Measurements from ENCODE around the gene SUPT3H. TPM values are rescaled to one million over a fixed set of nuclear protein-coding genes. Genes with fewer than 3 reads are reported as not detected.
"Not testable (repeated sequence)": the region's sequence is repeated elsewhere in the genome, so short reads cannot be mapped to it uniquely, and the experiment has no call there.

The SUPT3H gene
- total RNA-seq, 1 donor from 2014 or later = 7.9 TPM

- no peak for DNase-seq
Observed at GRCh38 chr6:45255434-45255833, 122.3 kb downstream of the SUPT3H start.

DNA sequence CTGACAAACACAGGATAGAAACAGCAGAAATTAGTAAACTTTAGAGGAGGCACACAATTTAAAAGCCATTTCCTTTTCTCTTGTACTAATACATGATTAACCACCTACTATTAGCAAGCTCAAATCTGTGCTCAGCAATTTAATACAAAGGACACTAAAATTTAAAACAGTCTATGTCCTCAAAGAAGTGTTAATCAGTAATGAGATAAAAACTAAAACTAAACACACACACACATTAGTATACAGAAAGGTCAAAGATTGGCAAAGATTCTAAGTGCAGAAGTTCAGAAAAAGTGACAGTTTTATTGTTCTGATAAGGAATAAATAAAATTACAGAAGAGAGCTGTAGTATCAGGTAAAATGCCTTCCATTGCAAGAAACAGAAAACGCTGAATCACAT lies 123.5 kb downstream of the SUPT3H start:
- DNase-seq = no peak

- no peak for DNase-seq
Observed at GRCh38 chr6:45253453-45253852, 124.3 kb downstream of the SUPT3H start.

GRCh38 chr6:45231660-45232059 lies 146.1 kb downstream of the SUPT3H start:
- DNase-seq = no peak

DNA sequence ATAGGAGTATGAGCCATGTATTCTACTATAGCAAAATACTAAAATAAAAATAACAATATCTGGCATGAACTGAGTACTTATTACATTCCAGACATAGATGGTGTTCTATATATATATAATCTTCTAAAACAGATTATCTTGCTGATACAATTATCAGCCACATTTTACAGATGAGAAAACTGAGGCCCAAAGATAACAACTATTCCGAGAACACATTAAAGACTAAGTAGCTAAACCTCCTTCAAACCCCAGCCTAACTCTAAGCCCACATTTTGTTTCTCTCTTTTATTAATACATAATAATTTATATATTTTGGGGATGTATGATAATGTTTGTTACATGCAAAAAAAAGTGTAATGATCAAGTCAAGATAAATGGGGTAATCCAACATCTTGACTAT lies 148.3 kb downstream of the SUPT3H start:
- no peak for DNase-seq

GRCh38 chr6:45226081-45226480 lies 151.7 kb downstream of the SUPT3H start:
- DNase-seq = no peak

DNA sequence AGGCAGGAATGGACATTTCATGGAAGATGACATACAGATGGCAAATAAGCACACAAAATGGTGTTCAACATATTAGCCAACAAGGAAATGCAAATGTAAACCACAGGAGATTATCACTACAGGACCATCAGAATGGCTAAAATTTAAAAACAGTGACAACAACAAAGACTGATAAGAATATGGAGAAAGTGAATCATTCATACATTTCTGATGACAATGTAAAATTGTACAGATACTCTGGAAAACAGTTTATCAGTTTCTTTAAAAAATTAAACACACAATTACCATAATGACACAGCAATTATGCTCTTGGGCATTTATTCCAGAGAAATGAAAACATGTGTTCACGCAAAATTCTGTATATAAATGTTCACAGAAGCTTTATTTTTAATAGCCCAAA lies 155.4 kb downstream of the SUPT3H start:
- no peak for DNase-seq

DNA sequence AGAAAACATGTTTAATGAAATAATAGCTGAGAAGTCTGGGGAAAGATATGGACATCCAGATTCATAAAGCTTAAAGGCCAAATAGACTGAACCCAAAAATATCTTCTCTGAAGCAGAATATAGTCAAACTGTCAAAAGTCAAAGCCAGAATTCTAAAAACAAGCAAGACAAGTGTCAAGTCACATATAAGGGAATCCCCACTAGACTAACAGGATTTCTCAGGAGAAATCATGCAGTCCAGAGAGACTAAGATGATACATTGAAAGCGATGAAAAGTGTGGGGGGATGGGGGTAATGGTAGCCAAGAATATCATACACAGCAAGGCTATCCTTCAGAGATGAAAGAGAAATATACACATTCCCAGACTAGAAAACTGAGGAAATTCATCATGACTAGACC lies 162.0 kb downstream of the SUPT3H start:
- DNase-seq = no peak

GRCh38 chr6:45212976-45213375 lies 164.8 kb downstream of the SUPT3H start:
- DNase-seq = no peak

DNA sequence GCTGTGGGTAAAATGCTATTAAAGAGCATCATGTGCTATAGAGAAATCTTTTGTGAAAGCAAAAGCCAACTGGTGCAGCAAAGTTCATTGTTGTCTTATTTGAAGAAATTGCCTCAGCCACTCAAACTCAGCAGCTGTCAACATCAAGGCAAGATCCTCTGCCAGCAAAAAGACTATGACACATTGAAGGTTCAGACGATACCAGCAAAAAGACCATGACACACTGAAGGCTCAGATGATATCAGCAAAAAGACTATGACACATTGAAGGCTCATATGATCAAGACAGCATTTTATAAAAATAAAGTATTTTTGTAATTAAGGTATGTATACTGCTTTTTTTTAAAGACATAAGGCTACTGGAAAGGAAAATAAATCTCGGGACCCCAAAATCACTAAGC lies 168.0 kb downstream of the SUPT3H start:
- no peak for DNase-seq

- DNase-seq = no peak
Observed at GRCh38 chr6:45206793-45207492, 170.8 kb downstream of the SUPT3H start.

DNA sequence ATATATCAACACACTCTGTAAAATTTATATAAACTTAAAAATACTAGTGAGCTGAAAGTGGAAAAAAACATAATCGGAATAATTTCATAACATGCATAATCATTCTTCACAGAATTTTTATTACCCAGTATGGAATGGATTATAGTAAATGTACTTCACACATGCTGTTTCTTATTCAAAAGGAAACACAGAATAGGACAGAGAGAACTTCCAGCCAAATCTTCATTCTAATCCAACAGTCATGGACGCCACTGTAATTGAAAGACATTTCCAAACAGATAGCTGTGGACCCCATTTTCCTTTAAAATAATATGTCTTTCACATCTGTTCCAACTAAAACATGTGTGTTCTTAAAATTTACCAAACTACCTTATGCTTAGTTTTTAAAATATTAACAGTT lies 176.2 kb downstream of the SUPT3H start:
- DNase-seq = no peak

GRCh38 chr6:45200510-45200909 lies 177.2 kb downstream of the SUPT3H start:
- no peak for DNase-seq

GRCh38 chr6:45199554-45199953 lies 178.2 kb downstream of the SUPT3H start:
- no peak for DNase-seq

DNA sequence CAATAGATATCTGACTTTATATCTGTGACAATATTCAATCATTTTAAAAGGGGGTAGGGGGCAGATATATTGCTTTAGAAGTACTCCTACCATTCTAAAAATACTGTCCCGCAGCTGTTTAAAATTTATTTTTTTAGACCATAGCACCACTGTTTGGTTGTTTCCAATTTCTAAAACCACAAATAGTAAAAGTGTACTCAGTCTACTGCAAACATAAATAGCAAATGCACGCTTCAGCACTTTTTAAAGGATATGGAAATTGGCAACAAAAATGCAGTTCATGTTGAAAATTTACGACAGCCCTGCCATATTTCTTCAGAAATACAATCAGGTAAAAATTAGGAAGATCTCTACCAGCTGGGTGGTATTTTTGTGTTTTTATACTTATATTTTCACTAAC lies 181.6 kb downstream of the SUPT3H start:
- peak; percentile 5 for DNase-seq

- no peak for DNase-seq
Observed at GRCh38 chr6:45195137-45195536, 182.6 kb downstream of the SUPT3H start.

- DNase-seq = no peak
Observed at GRCh38 chr6:45192556-45192955, 185.2 kb downstream of the SUPT3H start.

GRCh38 chr6:45191414-45191813 lies 186.3 kb downstream of the SUPT3H start:
- no peak for DNase-seq

GRCh38 chr6:45187836-45188235 lies 189.9 kb downstream of the SUPT3H start:
- DNase-seq = no peak

DNA sequence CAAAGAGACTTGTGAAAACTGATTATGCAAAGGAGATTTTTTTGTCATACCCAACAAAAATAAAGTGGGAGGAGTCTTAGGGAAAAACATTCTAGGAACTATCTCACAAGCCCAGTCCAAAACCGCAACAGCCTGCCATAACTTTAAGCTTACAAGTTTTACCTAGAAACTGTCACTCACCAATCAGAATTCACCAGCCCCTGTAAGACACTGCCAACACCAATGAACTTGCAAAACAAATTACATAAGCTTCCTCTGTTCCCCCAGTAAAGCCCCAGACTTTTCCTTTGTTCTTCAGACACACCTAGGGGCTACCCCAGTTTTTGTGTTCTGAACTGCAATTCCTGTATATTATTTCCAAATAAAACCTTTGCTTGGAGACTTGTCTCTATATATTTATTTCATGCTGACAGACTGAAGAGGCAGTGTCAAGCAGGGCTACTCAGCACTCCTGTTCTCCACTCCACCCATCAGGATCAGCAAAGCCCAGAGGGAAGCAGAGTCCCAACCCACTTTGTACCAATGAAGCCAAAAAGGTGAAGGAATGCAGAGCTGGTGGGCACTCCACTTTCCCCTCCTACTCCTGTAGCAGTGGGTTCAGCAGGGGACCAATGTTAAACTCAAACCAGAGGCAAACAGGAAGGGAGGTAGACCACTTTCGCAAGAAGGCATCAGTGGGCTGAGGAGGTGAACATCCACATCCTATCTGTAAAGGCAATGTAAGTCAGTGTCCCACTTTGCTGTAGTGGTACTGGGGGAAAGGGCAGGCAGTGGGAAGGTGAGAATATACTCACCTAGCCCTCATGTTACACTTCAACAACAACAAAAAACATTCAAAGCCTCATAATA lies 192.1 kb downstream of the SUPT3H start:
- peak; percentile 2 for DNase-seq

DNA sequence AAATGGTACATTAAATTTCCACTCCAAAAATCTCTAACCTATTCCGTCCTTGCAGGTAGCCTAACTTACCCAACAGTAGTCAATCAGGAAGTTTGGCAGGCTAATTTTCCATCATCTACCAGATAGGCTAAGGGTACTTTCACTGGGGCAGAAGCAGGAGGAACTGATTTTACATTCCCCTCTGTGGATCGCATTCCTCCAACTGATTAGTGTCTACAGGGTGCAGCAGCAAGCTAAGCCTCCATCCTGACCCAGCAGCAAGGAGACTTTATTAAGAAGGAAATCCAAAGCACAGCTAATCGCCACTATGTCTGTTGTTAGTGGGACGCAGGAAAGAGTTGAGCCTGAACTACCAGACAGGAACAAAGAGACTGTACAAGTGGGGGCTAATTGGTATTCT lies 192.8 kb downstream of the SUPT3H start:
- DNase-seq = no peak

DNA sequence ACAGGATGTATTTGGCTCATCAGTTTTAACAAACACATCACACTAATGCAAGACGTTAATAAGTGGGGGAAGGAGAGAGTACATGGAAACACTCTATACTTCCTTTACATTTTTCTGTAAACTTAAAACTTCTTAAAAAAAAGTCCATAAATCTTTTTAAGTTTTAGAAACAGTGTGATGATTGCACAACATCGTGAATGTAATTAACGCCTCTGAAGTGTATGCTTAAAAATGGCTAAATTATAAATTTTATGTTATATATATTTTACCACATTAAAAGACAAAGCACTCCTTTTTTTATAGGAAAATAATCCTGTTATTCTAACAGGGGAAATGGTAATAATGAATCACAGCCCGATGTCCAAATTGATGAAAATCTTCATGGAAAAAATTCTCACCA lies 193.7 kb downstream of the SUPT3H start:
- DNase-seq = no peak

DNA sequence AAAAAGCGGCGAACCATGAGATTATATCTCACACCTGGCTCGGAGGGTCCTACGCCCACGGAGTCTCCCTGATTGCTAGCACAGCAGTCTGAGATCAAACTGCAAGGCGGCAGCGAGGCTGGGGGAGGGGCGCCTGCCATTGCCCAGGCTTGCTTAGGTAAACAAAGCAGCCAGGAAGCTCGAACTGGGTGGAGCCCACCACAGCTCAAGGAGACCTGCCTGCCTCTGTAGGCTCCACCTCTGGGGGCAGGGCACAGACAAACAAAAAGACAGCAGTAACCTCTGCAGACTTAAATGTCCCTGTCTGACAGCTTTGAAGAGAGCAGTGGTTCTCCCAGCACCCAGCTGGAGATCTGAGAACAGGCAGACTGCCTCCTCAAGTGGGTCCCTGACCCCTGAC lies 201.4 kb downstream of the SUPT3H start:
- not testable (repeated sequence) for DNase-seq

- no peak for DNase-seq
Observed at GRCh38 chr6:45175272-45175671, 202.5 kb downstream of the SUPT3H start.

All from tongue (tissue), 2 donors.